Measurements from ENCODE around the gene HECA.
"Not testable (repeated sequence)": the region's sequence is repeated elsewhere in the genome, so short reads cannot be mapped to it uniquely, and the experiment has no call there.

- TF ChIP-seq, protein P1, sequence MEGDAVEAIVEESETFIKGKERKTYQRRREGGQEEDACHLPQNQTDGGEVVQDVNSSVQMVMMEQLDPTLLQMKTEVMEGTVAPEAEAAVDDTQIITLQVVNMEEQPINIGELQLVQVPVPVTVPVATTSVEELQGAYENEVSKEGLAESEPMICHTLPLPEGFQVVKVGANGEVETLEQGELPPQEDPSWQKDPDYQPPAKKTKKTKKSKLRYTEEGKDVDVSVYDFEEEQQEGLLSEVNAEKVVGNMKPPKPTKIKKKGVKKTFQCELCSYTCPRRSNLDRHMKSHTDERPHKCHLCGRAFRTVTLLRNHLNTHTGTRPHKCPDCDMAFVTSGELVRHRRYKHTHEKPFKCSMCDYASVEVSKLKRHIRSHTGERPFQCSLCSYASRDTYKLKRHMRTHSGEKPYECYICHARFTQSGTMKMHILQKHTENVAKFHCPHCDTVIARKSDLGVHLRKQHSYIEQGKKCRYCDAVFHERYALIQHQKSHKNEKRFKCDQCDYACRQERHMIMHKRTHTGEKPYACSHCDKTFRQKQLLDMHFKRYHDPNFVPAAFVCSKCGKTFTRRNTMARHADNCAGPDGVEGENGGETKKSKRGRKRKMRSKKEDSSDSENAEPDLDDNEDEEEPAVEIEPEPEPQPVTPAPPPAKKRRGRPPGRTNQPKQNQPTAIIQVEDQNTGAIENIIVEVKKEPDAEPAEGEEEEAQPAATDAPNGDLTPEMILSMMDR (IDR thresholded peaks at IDR 0.05) = not testable (repeated sequence)
- TF ChIP-seq POLR2A (IDR thresholded peaks at IDR 0.05) = not testable (repeated sequence)
Observed at GRCh38 chr6:139157086-139157485, 22.2 kb downstream of the HECA start.
